PFSK-1 (cell line): ENCODE measurements around the gene SRMS.

ENCODE experiments used
- FOXP2 ChIP-seq: optimal IDR thresholded peaks from 2 replicates; pipeline ENCODE3; 2011; ENCODE audit warnings: borderline replicate concordance, control low read depth, inconsistent platforms; ENCODE audit not compliant: insufficient read depth; ENCODE audit errors: extremely low read length, extremely low read depth
- POLR2AphosphoS5 ChIP-seq: IDR thresholded peaks from 2 replicates; pipeline ENCODE4 v1.6.1; 2012; ENCODE audit warnings: low read depth, mild to moderate bottlenecking, control low read depth, low read length, moderate library complexity
- SIN3A ChIP-seq: IDR thresholded peaks from 2 replicates; pipeline ENCODE4 v1.6.1; 2012; ENCODE audit warnings: mild to moderate bottlenecking, low read length, moderate library complexity, borderline replicate concordance; ENCODE audit not compliant: insufficient read depth
- TAF1 ChIP-seq: IDR thresholded peaks from 2 replicates; pipeline ENCODE4 v1.6.1; 2012; ENCODE audit warnings: low read length, control low read depth, borderline replicate concordance; ENCODE audit not compliant: insufficient read depth
- TF ChIP-seq, protein P1 (sequence below), 2 experiments: IDR thresholded peaks; 2 replicates each; pipeline versions ENCODE4 v1.6.1 to v1.8.0; 2011 to 2012; ENCODE audit warnings: low read depth in 2 of 2, low read length in 2 of 2, control low read depth in 1 of 2, inconsistent platforms in 1 of 2, mild to moderate bottlenecking in 1 of 2, moderate library complexity in 1 of 2; ENCODE audit not compliant: insufficient read depth in 1 of 2

SRMS gene

DNA sequence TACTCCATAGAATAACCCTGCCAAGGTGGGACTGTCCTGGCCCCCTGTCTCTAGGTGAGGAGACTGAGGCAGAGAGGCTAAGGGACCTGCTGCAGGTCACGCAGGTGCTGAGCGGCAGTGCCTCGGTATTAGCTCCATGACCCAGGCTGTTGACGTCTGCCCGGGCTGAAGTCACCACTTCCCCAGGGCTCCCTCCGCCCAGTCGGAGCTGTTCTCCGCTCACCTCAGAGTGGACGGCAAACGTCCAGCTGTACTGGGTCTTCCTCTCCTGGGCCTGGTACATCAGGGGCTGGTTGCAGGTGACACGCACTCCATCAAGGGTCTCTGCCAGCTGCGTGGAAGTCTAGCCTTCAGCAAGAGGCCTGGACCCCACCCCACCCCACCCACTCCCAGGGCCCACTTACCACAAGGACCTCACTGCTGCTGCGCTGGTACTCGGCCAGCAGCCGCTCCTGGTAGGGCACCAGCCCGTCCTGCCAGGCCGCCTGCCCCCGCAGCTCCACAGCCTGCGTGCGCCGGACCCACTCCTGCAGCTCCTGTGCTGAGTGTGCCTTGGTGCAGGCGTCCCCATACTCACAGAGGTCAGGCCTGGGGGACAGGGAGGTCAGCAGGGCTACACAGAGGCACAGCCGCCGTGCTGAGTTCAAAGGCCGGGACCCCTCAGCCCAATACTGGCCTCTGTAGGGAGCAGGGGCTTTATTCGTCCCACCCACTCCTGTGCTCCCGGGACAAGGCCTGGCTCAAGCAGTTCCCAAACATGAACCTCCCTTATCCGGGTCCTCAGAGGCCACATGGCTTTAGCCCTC, 22.9 kb upstream of the SRMS start:
- TF ChIP-seq, protein P1, sequence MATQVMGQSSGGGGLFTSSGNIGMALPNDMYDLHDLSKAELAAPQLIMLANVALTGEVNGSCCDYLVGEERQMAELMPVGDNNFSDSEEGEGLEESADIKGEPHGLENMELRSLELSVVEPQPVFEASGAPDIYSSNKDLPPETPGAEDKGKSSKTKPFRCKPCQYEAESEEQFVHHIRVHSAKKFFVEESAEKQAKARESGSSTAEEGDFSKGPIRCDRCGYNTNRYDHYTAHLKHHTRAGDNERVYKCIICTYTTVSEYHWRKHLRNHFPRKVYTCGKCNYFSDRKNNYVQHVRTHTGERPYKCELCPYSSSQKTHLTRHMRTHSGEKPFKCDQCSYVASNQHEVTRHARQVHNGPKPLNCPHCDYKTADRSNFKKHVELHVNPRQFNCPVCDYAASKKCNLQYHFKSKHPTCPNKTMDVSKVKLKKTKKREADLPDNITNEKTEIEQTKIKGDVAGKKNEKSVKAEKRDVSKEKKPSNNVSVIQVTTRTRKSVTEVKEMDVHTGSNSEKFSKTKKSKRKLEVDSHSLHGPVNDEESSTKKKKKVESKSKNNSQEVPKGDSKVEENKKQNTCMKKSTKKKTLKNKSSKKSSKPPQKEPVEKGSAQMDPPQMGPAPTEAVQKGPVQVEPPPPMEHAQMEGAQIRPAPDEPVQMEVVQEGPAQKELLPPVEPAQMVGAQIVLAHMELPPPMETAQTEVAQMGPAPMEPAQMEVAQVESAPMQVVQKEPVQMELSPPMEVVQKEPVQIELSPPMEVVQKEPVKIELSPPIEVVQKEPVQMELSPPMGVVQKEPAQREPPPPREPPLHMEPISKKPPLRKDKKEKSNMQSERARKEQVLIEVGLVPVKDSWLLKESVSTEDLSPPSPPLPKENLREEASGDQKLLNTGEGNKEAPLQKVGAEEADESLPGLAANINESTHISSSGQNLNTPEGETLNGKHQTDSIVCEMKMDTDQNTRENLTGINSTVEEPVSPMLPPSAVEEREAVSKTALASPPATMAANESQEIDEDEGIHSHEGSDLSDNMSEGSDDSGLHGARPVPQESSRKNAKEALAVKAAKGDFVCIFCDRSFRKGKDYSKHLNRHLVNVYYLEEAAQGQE (IDR thresholded peaks at IDR 0.05; ENCODE audit: insufficient read depth in 1 of 2, low read depth in 2 of 2, low read length in 2 of 2): no peak
- TF ChIP-seq SIN3A (no peak), FOXP2 (no peak)

- TF ChIP-seq, protein P1 (IDR thresholded peaks at IDR 0.05; ENCODE audit: insufficient read depth in 1 of 2, low read depth in 2 of 2, low read length in 2 of 2): no peak
- TF ChIP-seq TAF1 (no peak), FOXP2 (no peak)
Measured at GRCh38 chr20:63568986-63569949, 21.7 kb upstream of the SRMS start.

GRCh38 chr20:63568170-63568981, 20.8 kb upstream of the SRMS start:
- TF ChIP-seq, protein P1 (IDR thresholded peaks at IDR 0.05; ENCODE audit: insufficient read depth in 1 of 2, low read depth in 2 of 2, low read length in 2 of 2): no peak
- no peak for TF ChIP-seq SIN3A
- no peak for TF ChIP-seq TAF1
- no peak for TF ChIP-seq FOXP2
- no peak for TF ChIP-seq POLR2AphosphoS5

DNA sequence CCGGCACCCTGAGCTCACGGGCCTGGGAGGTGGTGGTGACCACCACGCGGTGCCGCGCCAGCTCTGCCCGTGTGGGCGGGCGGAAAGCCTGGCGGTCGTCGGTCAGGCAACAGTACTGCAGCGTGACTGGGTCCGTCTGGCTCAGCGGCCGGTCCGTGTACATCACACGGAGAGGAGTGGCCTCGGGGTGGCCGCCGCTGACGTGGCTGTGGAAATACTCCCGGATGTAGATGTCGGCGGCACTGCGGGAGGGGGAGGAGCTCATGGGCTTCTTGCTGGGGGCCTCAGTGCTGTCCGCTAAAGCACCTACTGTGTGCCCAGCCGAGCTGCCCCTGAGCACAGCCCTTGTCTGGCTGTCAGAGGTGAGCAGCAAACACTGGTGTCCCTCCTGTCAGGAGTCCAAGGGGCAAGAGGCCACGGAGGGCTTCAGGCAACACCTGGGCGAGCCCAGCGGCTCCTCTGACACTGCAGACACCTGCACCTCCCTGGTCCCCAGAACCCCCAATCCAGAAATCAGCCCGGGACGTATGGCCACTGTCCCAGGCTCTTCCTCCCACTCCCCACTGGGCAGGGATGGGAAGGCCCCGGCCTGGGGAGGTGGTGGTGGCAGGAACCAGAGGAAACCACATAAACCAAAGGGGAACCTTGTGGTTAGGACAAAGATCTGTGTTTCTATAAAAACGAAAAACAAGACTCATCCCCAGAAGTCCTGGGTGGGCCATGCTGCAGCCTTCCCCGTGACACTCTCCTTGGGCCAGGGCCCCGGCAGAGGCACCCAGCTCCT, 20.0 kb upstream of the SRMS start:
- TF ChIP-seq SIN3A (no peak), TAF1 (no peak), POLR2AphosphoS5 (no peak), FOXP2 (no peak)
- TF ChIP-seq, protein P1 (IDR thresholded peaks at IDR 0.05; ENCODE audit: insufficient read depth in 1 of 2, low read depth in 2 of 2, low read length in 2 of 2): no peak
